H1 (cell line): ENCODE results near the gene KXD1. TPM values are rescaled to one million over a fixed set of nuclear protein-coding genes. Genes with fewer than 3 reads are reported as not detected.
A peak's percentile ranks its signal among the peaks of the same experiment; 100 is the strongest.

Source experiments
- CHD2 ChIP-seq: IDR thresholded peaks from 2 replicates; pipeline ENCODE4 v1.6.1; 2012; ENCODE audit warnings: low read length, improper control_type of control experiment
- EZH2 ChIP-seq: fragments of 200-600 bp; sonication (generic); IDR thresholded peaks from 2 replicates; pipeline ENCODE4 v1.7.1; 2012; ENCODE audit warnings: low read depth, mild to moderate bottlenecking, moderate library complexity, low read length, inconsistent platforms; ENCODE audit not compliant: severe bottlenecking
- FOSL1 ChIP-seq: IDR thresholded peaks from 2 replicates; pipeline ENCODE4 v1.6.1; 2011; ENCODE audit warnings: mild to moderate bottlenecking, low read depth, low read length, moderate library complexity; ENCODE audit not compliant: insufficient read depth
- GABPA ChIP-seq: IDR thresholded peaks from 2 replicates; pipeline ENCODE4 v1.6.1; 2011; ENCODE audit warnings: mild to moderate bottlenecking, low read length, moderate library complexity, borderline replicate concordance; ENCODE audit not compliant: insufficient read depth
- GTF2F1 ChIP-seq: IDR thresholded peaks from 2 replicates; pipeline ENCODE4 v1.6.1; 2012; ENCODE audit warnings: low read depth, low read length, improper control_type of control experiment, borderline replicate concordance
- HDAC2 ChIP-seq, 2 experiments: fragments of 300-600 bp in 1 of 2; sonication (generic) in 1 of 2; IDR thresholded peaks; 2 replicates each; pipeline ENCODE4 v1.6.1; 2011 to 2012; ENCODE audit warnings: low read depth in 2 of 2, low read length in 2 of 2, mild to moderate bottlenecking in 2 of 2, moderate library complexity in 2 of 2, borderline replicate concordance in 1 of 2, inconsistent platforms in 1 of 2
- HDAC6 ChIP-seq: IDR thresholded peaks from one replicate; pipeline ENCODE4 v1.7.1; 2012; ENCODE audit warnings: low read depth, mild to moderate bottlenecking, inconsistent platforms, low read length, moderate library complexity
- MAFK ChIP-seq: IDR thresholded peaks from 2 replicates; pipeline ENCODE4 v1.6.1; 2012; ENCODE audit warnings: low read depth, mild to moderate bottlenecking, improper control_type of control experiment, low read length
- RAD21 ChIP-seq, 2 experiments: IDR thresholded peaks in 1 of 2; conservative IDR thresholded peaks in 1 of 2; 2 replicates each; pipeline ENCODE4 v1.6.1; 2011; ENCODE audit warnings: low read depth in 2 of 2, low read length in 2 of 2, improper control_type of control experiment in 1 of 2, inconsistent platforms in 1 of 2, mild to moderate bottlenecking in 1 of 2, moderate library complexity in 1 of 2
- RNF2 ChIP-seq: fragments of 200-900, 300-1000 bp; sonication (generic); IDR thresholded peaks from 2 replicates; pipeline ENCODE4 v1.7.1; 2016; ENCODE audit warnings: borderline replicate concordance, low read depth, mild to moderate bottlenecking, antibody characterized with exemption, low read length; ENCODE audit not compliant: poor library complexity, severe bottlenecking; ENCODE audit errors: missing control alignments
- SP4 ChIP-seq: IDR thresholded peaks from 2 replicates; pipeline ENCODE4 v1.6.1; 2012; ENCODE audit warnings: low read length, inconsistent platforms
- TAF7 ChIP-seq: optimal IDR thresholded peaks from 2 replicates; pipeline ENCODE3; 2011; ENCODE audit warnings: low read depth, mild to moderate bottlenecking, inconsistent platforms, low read length, moderate library complexity, borderline replicate concordance
- YY1 ChIP-seq: IDR thresholded peaks from 2 replicates; pipeline ENCODE4 v1.6.1; 2011; ENCODE audit warnings: low read depth, mild to moderate bottlenecking, low read length
- polyA plus RNA-seq, 7 experiments: library from polyadenylated mRNA; depleted of rRNA in 3 of 7; stranded (reverse) in 5 of 7; unstranded in 2 of 7; fragments of >200 nt in 5 of 7; fragments of 200-250 nt in 2 of 7; gene quantifications; 1 replicate in 5 of 7; 2 replicates in 1 of 7; 4 replicates in 1 of 7; pipeline versions ENCODE4 v1.2.1 to v1.2.3, GENCODE V29; 2011 to 2013; ENCODE audit warnings: missing spikeins in 2 of 7, mixed read lengths in 2 of 7
- total RNA-seq: library from RNA; stranded (reverse); fragmentation: NEBNext Ultra II Directional; extraction: Animal tissue kit (Norgen Biotek cat#: 25700); gene quantifications from 2 replicates; pipeline ENCODE4 v1.2.1, GENCODE V29; 2021
- TF ChIP-seq, protein P1 (sequence below): IDR thresholded peaks from 2 replicates; pipeline ENCODE4 v1.6.1; 2012; ENCODE audit warnings: inconsistent platforms

The KXD1 gene
- total and polyA plus RNA-seq, 2 of the 8 experiments (the other 6 are each of a cell fraction or from before 2014, with no cell fraction given), result 115 to 267 TPM

DNA sequence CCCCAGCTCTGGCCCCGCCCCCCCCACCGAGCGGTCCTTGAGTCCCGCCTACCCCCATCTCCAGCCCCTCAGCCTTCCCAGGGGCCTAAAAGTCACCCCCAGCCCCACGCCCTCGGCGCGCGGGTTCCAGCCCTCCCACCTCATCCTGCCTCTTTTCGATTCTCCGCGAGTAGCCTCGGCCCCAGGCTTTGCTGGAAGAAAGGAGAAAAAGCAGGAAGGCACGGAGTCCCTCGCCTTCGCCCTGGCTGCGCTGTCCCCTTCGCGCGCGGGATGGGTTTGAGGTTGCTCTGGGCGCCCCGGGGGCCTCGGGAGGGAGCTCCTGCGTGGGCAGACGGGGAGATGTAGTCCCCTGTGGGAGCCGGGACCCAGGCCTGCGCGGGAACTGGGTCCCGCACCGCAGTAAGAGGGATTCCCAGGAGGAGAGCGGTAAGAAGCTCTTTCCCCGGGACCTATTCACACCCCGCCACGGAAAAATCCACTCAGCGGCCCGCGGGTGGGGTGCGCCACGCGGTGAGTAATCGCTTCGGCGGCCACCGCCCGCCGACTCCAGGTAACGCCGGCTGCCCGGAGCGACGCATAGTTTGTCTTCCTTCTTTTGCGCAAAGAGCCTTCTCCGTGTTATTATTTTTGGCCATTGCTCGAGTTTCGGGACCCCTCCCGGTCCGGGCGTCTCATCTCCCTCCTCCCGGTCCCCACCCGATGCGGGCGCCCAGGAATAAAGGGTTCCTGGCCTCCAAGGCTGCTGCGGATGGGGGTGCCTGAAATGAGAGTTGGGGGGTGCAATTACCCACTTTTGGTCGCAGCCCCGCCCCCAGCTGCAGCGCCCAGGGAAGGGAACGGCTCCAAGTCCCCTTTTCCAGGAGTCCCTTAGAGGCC, 49.8 kb downstream of the KXD1 start (continued):
- no peak for TF ChIP-seq HDAC2 (IDR thresholded peaks at IDR 0.05; ENCODE audit: borderline replicate concordance in 1 of 2, low read depth in 2 of 2, low read length in 2 of 2)
- TF ChIP-seq GABPA, result no peak
- no peak for TF ChIP-seq RAD21 (IDR thresholded peaks at IDR 0.05 in 1 of 2, conservative IDR thresholded peaks at IDR 0.05 in 1 of 2; ENCODE audit: low read depth in 2 of 2, low read length in 2 of 2)
- peak; percentile 74 for TF ChIP-seq RNF2
- TF ChIP-seq SP4, result no peak
- no peak for TF ChIP-seq GTF2F1
- TF ChIP-seq, protein P1, sequence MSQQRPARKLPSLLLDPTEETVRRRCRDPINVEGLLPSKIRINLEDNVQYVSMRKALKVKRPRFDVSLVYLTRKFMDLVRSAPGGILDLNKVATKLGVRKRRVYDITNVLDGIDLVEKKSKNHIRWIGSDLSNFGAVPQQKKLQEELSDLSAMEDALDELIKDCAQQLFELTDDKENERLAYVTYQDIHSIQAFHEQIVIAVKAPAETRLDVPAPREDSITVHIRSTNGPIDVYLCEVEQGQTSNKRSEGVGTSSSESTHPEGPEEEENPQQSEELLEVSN, result no peak
- TF ChIP-seq FOSL1, result no peak
- no peak for TF ChIP-seq CHD2
- no peak for TF ChIP-seq HDAC6
- TF ChIP-seq EZH2, result peak; percentile 98
- TF ChIP-seq TAF7, result no peak
- TF ChIP-seq YY1, result no peak
- no peak for TF ChIP-seq MAFK
